Neuron (in vitro differentiated cells): ENCODE results near the gene DCHS1.

ENCODE experiments used
- H2AFZ ChIP-seq: one replicate; pipeline ENCODE4 v1.6.1; 2013; ENCODE audit warnings: low read depth, mild to moderate bottlenecking, inconsistent platforms, low read length, moderate library complexity
- H3K27me3 ChIP-seq: one replicate; pipeline ENCODE4 v1.6.1; 2013; ENCODE audit warnings: low read length; ENCODE audit not compliant: insufficient read depth
- H3K36me3 ChIP-seq: one replicate; pipeline ENCODE4 v1.6.1; 2013; ENCODE audit warnings: low read length; ENCODE audit not compliant: insufficient read depth
- H3K4me1 ChIP-seq: one replicate; pipeline ENCODE4 v1.6.1; 2013; ENCODE audit warnings: low read length; ENCODE audit not compliant: insufficient read depth
- H3K4me3 ChIP-seq: 2 replicates; pipeline ENCODE4 v1.5.1; 2013; ENCODE audit warnings: mild to moderate bottlenecking, low read length, moderate library complexity
- H3K9me3 ChIP-seq: one replicate; pipeline ENCODE4 v1.6.1; 2013; ENCODE audit warnings: low read length

DCHS1 gene

GRCh38 chr11:6615882-6616585 lies 39.6 kb downstream of the DCHS1 start:
- Histone ChIP-seq H3K4me3 (no peak overlapping the region), H3K4me1 (peaks cover 28% of the 10 kb centered on the region), H3K9me3 (no peaks in the 10 kb centered on the region), H3K36me3 (peaks cover 14% of the 10 kb centered on the region), H3K27me3 (no peaks in the 10 kb centered on the region), H2AFZ (no peak overlapping the region)

- peaks cover 24% of the 10 kb centered on the region for H3K36me3 ChIP-seq
- no peaks in the 10 kb centered on the region for H3K27me3 ChIP-seq
- no peak overlapping the region for H2AFZ ChIP-seq
- no peaks in the 10 kb centered on the region for H3K9me3 ChIP-seq
- H3K4me3 ChIP-seq, result no peak overlapping the region
- H3K4me1 ChIP-seq, result peaks cover 30% of the 10 kb centered on the region
Observed at GRCh38 chr11:6615046-6615445, 40.6 kb downstream of the DCHS1 start.

GRCh38 chr11:6614446-6614845 lies 41.2 kb downstream of the DCHS1 start:
- Histone ChIP-seq H3K9me3 (no peaks in the 10 kb centered on the region), H2AFZ (no peak overlapping the region), H3K4me3 (no peak overlapping the region), H3K27me3 (no peaks in the 10 kb centered on the region), H3K4me1 (peaks cover 27% of the 10 kb centered on the region), H3K36me3 (peaks cover 30% of the 10 kb centered on the region)

GRCh38 chr11:6613496-6613895 lies 42.1 kb downstream of the DCHS1 start:
- Histone ChIP-seq H3K4me1 (peaks cover 22% of the 10 kb centered on the region), H3K4me3 (no peak overlapping the region), H2AFZ (no peak overlapping the region), H3K27me3 (no peaks in the 10 kb centered on the region), H3K9me3 (no peaks in the 10 kb centered on the region), H3K36me3 (peaks cover 39% of the 10 kb centered on the region)

- no peak within 1 kb of the TSS for H2AFZ ChIP-seq
- H3K9me3 ChIP-seq, result no peaks in the 10 kb centered on the region
- no peaks in the 10 kb centered on the region for H3K27me3 ChIP-seq
- H3K36me3 ChIP-seq, result peaks cover 50% of the 10 kb centered on the region
- H3K4me3 ChIP-seq, result peak within 1 kb of the TSS; percentile 71
- H3K4me1 ChIP-seq, result peaks cover 22% of the 10 kb centered on the region
Observed at GRCh38 chr11:6612213-6613041, 43.2 kb downstream of the DCHS1 start, which contains the start of gene TAF10. TAF10 (minus strand) TSS chr11:6612216; CDS start chr11:6612189, 27 bp downstream.

- no peaks in the 10 kb centered on the region for H3K9me3 ChIP-seq
- H3K4me1 ChIP-seq, result peaks cover 27% of the 10 kb centered on the region
- no peak overlapping the region for H2AFZ ChIP-seq
- H3K36me3 ChIP-seq, result peaks cover 49% of the 10 kb centered on the region
- H3K4me3 ChIP-seq, result peak overlapping the region; percentile 71
- no peaks in the 10 kb centered on the region for H3K27me3 ChIP-seq
Observed at GRCh38 chr11:6611963-6612212, 43.7 kb downstream of the DCHS1 start.

GRCh38 chr11:6611092-6611962 lies 44.3 kb downstream of the DCHS1 start:
- peaks cover 46% of the 10 kb centered on the region for H3K36me3 ChIP-seq

GRCh38 chr11:6610591-6610990 lies 45.0 kb downstream of the DCHS1 start:
- Histone ChIP-seq H2AFZ (no peak overlapping the region), H3K36me3 (peaks cover 46% of the 10 kb centered on the region), H3K27me3 (no peaks in the 10 kb centered on the region), H3K9me3 (no peaks in the 10 kb centered on the region), H3K4me1 (peaks cover 37% of the 10 kb centered on the region), H3K4me3 (no peak overlapping the region)

More at GRCh38 chr11:6611092-6611962, 44.3 kb downstream of the DCHS1 start:
- peak overlapping the region; percentile 71 for H3K4me3 ChIP-seq
- no peak overlapping the region for H2AFZ ChIP-seq
- H3K4me1 ChIP-seq, result peaks cover 32% of the 10 kb centered on the region
- no peaks in the 10 kb centered on the region for H3K9me3 ChIP-seq
- H3K27me3 ChIP-seq, result no peaks in the 10 kb centered on the region

- Histone ChIP-seq H3K36me3 (peaks cover 41% of the 10 kb centered on the region), H3K9me3 (no peaks in the 10 kb centered on the region), H3K27me3 (no peaks in the 10 kb centered on the region), H3K4me1 (peaks cover 47% of the 10 kb centered on the region), H3K4me3 (no peak overlapping the region), H2AFZ (no peak overlapping the region)
Observed at GRCh38 chr11:6609502-6610015, 46.0 kb downstream of the DCHS1 start.

- Histone ChIP-seq H3K4me1 (peaks cover 49% of the 10 kb centered on the region), H3K36me3 (peaks cover 41% of the 10 kb centered on the region), H2AFZ (no peak overlapping the region), H3K27me3 (no peaks in the 10 kb centered on the region), H3K4me3 (no peak overlapping the region), H3K9me3 (no peaks in the 10 kb centered on the region)
Observed at GRCh38 chr11:6608726-6609501, 46.7 kb downstream of the DCHS1 start.

GRCh38 chr11:6608011-6608410 lies 47.6 kb downstream of the DCHS1 start:
- Histone ChIP-seq H3K4me1 (peaks cover 47% of the 10 kb centered on the region), H3K9me3 (no peaks in the 10 kb centered on the region), H2AFZ (no peak overlapping the region), H3K36me3 (peaks cover 41% of the 10 kb centered on the region), H3K4me3 (no peak overlapping the region), H3K27me3 (no peaks in the 10 kb centered on the region)

GRCh38 chr11:6607190-6607795 lies 48.3 kb downstream of the DCHS1 start:
- Histone ChIP-seq H3K4me3 (no peak overlapping the region), H3K36me3 (peaks cover 41% of the 10 kb centered on the region)

More at GRCh38 chr11:6607190-6607795, 48.3 kb downstream of the DCHS1 start:
- no peak overlapping the region for H2AFZ ChIP-seq
- no peaks in the 10 kb centered on the region for H3K9me3 ChIP-seq
- H3K27me3 ChIP-seq, result no peaks in the 10 kb centered on the region
- peaks cover 45% of the 10 kb centered on the region for H3K4me1 ChIP-seq
